OCI-LY7 (cell line): Measurements from ENCODE around the gene VPS37C. TPM values are rescaled to one million over a fixed set of nuclear protein-coding genes. Genes with fewer than 3 reads are reported as not detected.

ENCODE experiments used
- BruUV-seq: library from RNA; stranded (reverse); fragments of 400-500 nt; replicated peaks from 2 replicates; lab custom pipeline; 2021; lab: Mats Ljungman, UMichigan
- CTCF ChIA-PET: fragments of 300-600 bp; sonication (Branson Sonifier 250); formaldehyde crosslinking; loops from one replicate; lab custom pipeline; 2022; ENCODE audit warnings: antibody characterized with exemption; ENCODE audit not compliant: unreplicated experiment; lab: Charles Lee
- POLR2A ChIA-PET: fragments of 300-600 bp; sonication (Branson Sonifier 250); formaldehyde crosslinking; loops from one replicate; lab custom pipeline; 2022; ENCODE audit warnings: antibody characterized with exemption; lab: Charles Lee
- DNase-seq: peaks from one replicate; pipeline ENCODE4 v3.0.0-alpha.2; 2015; ENCODE audit warnings: low spot score
- H2AFZ ChIP-seq: fragments of 200-600 bp; sonication (generic), shearing (Covaris generic); 2 replicates; pipeline ENCODE4 v1.6.1; 2014; ENCODE audit warnings: mild to moderate bottlenecking, antibody characterized with exemption, low read length, moderate library complexity
- H3K27ac ChIP-seq: fragments of 200-600 bp; sonication (generic); 2 replicates; pipeline ENCODE4 v1.5.1; 2014; ENCODE audit warnings: mixed run types, low read depth, mild to moderate bottlenecking, moderate library complexity, low read length, inconsistent platforms; ENCODE audit not compliant: poor library complexity, severe bottlenecking
- H3K36me3 ChIP-seq: fragments of 200-600 bp; sonication (generic); 2 replicates; pipeline ENCODE4 v1.6.1; 2014; ENCODE audit warnings: mild to moderate bottlenecking, antibody characterized with exemption, low read length, moderate library complexity, mixed read lengths; ENCODE audit not compliant: insufficient read depth
- H3K4me1 ChIP-seq: fragments of 200-600 bp; sonication (generic); 2 replicates; pipeline ENCODE4 v1.5.1; 2014; ENCODE audit warnings: mild to moderate bottlenecking, low read length; ENCODE audit not compliant: insufficient read depth, poor library complexity, severe bottlenecking
- H3K4me2 ChIP-seq: fragments of 200-600 bp; sonication (generic); 2 replicates; pipeline ENCODE4 v1.6.1; 2014; ENCODE audit warnings: mild to moderate bottlenecking, low read length
- H3K4me3 ChIP-seq: fragments of 200-600 bp; sonication (generic); 2 replicates; pipeline ENCODE4 v1.5.1; 2014; ENCODE audit warnings: mild to moderate bottlenecking, low read depth, low read length; ENCODE audit not compliant: poor library complexity, severe bottlenecking
- H3K79me2 ChIP-seq: fragments of 200-600 bp; sonication (generic); 2 replicates; pipeline ENCODE4 v1.6.1; 2016; ENCODE audit warnings: low read depth, mild to moderate bottlenecking, low read length, moderate library complexity, mixed read lengths; ENCODE audit not compliant: insufficient read depth
- H3K9me2 ChIP-seq: fragments of 200-600 bp; sonication (generic); 2 replicates; pipeline ENCODE4 v1.6.1; 2016; ENCODE audit warnings: mild to moderate bottlenecking, low read length, mixed read lengths; ENCODE audit not compliant: insufficient read depth
- H3K9me3 ChIP-seq: fragments of 200-600 bp; sonication (generic); 2 replicates; pipeline ENCODE4 v1.6.1; 2014; ENCODE audit warnings: mild to moderate bottlenecking, mixed run types, low read length, mixed read lengths
- H4K20me1 ChIP-seq: fragments of 200-600 bp; sonication (generic); 2 replicates; pipeline ENCODE4 v1.6.1; 2014; ENCODE audit warnings: mild to moderate bottlenecking, antibody characterized with exemption, low read length, moderate library complexity, mixed read lengths; ENCODE audit not compliant: insufficient read depth
- CTCF ChIP-seq: fragments of 200-600 bp; sonication (generic); conservative IDR thresholded peaks from 2 replicates; pipeline ENCODE4 v1.5.1; 2014; ENCODE audit warnings: mild to moderate bottlenecking, antibody characterized with exemption, low read length, moderate library complexity, mixed read lengths
- EZH2phosphoT487 ChIP-seq: fragments of 200-600 bp; sonication (generic); IDR thresholded peaks from 2 replicates; pipeline ENCODE4 v1.6.1; 2018; ENCODE audit warnings: low read depth, borderline replicate concordance, mild to moderate bottlenecking, mixed run types, antibody characterized with exemption, low read length, moderate library complexity, mixed read lengths
- intact Hi-C: fragments of 100-400 bp; cut with micrococcal nuclease; formaldehyde crosslinking; loops from one replicate; pipeline ENCODE4 v1.10.0; 2022; ENCODE audit not compliant: unreplicated experiment
- total RNA-seq, 2 experiments: library from RNA; depleted of rRNA in 1 of 2; stranded (reverse); fragments of >200 nt in 1 of 2; shearing (Covaris generic) in 1 of 2; gene quantifications; 2 replicates each; pipeline ENCODE4 v1.2.3, GENCODE V29; 2014 to 2022

The VPS37C gene
- total RNA-seq, 2 experiments from 2014 or later = 10.3 to 12.8 TPM

GRCh38 chr11:61140416-61140815, 20.8 kb downstream of the VPS37C start:
- Histone ChIP-seq H2AFZ (no peak overlapping the region), H4K20me1 (no peaks in the 10 kb centered on the region), H3K27ac (no peak overlapping the region), H3K4me2 (no peak overlapping the region), H3K36me3 (no peaks in the 10 kb centered on the region), H3K4me3 (no peak overlapping the region), H3K79me2 (no peaks in the 10 kb centered on the region), H3K9me3 (no peaks in the 10 kb centered on the region), H3K4me1 (peaks cover 15% of the 10 kb centered on the region), H3K9me2 (no peaks in the 10 kb centered on the region)
- TF ChIP-seq CTCF = no peak
- no peak for TF ChIP-seq EZH2phosphoT487
- intact Hi-C loops = no loop called here
- DNase-seq = no peak
- ChIA-PET CTCF (no interaction called here), POLR2A (interaction anchor here (0.8 kb wide), 1 partner anchor 19 kb away, joined by 7 read pairs; no protein-coding TSS in a partner anchor)
- no TSS peak for BruUV-seq

GRCh38 chr11:61139387-61139786, 21.8 kb downstream of the VPS37C start:
- H3K9me2 ChIP-seq = no peaks in the 10 kb centered on the region
- H3K79me2 ChIP-seq = no peaks in the 10 kb centered on the region
- ChIA-PET CTCF (no interaction called here), POLR2A (no interaction called here)
- no peak overlapping the region for H2AFZ ChIP-seq
- no peak for TF ChIP-seq CTCF
- no peak for TF ChIP-seq EZH2phosphoT487
- no peaks in the 10 kb centered on the region for H3K36me3 ChIP-seq
- intact Hi-C loops = no loop called here
- no peak for DNase-seq
- H3K4me3 ChIP-seq = no peak overlapping the region
- H3K4me1 ChIP-seq = peaks cover 15% of the 10 kb centered on the region
- H4K20me1 ChIP-seq = no peaks in the 10 kb centered on the region
- H3K9me3 ChIP-seq = no peaks in the 10 kb centered on the region
- BruUV-seq = no TSS peak
- H3K27ac ChIP-seq = no peak overlapping the region
- H3K4me2 ChIP-seq = no peak overlapping the region

GRCh38 chr11:61138935-61139334, 22.3 kb downstream of the VPS37C start:
- no peak overlapping the region for H3K4me3 ChIP-seq
- CTCF ChIA-PET = no interaction called here
- no peak for TF ChIP-seq CTCF
- intact Hi-C loops = no loop called here
- H3K4me2 ChIP-seq = no peak overlapping the region
- DNase-seq = no peak
- H3K79me2 ChIP-seq = no peaks in the 10 kb centered on the region
- H3K4me1 ChIP-seq = peaks cover 15% of the 10 kb centered on the region
- POLR2A ChIA-PET = interaction anchor here (1.1 kb wide), 1 partner anchor 171 kb away, joined by 3 read pairs; no protein-coding TSS in a partner anchor
- no peaks in the 10 kb centered on the region for H3K36me3 ChIP-seq
- BruUV-seq = no TSS peak
- H2AFZ ChIP-seq = no peak overlapping the region
- no peaks in the 10 kb centered on the region for H3K9me2 ChIP-seq
- no peaks in the 10 kb centered on the region for H3K9me3 ChIP-seq
- no peaks in the 10 kb centered on the region for H4K20me1 ChIP-seq
- no peak overlapping the region for H3K27ac ChIP-seq
